HepG2 (cell line): ENCODE data around the gene ZNF804B. TPM values are rescaled to one million over a fixed set of nuclear protein-coding genes. Genes with fewer than 3 reads are reported as not detected.

Source experiments
- ATAC-seq: fragments of 200-7000 bp; cut with Tn5 transposase; 3 replicates; pipeline ENCODE4 v1.9.1; 2020; ENCODE audit warnings: mild to moderate bottlenecking, moderate library complexity
- BruUV-seq: library from RNA; stranded (reverse); fragments of 400-500 nt; replicated peaks from 2 replicates; lab custom pipeline; 2021; lab: Mats Ljungman, UMichigan
- CTCF ChIA-PET: fragments of 300-600 bp; formaldehyde crosslinking; extraction: SDS; loops from one replicate; lab custom pipeline; 2021; ENCODE audit warnings: low total read pairs, inconsistent platforms, low intra/inter-chr PET ratio; lab: Yijun Ruan, JAX
- POLR2A ChIA-PET: fragments of 350-600 bp; sonication (Branson Sonifier 250); formaldehyde crosslinking; loops from one replicate; lab custom pipeline; 2020; ENCODE audit warnings: antibody characterized with exemption, inconsistent platforms; lab: Yijun Ruan, JAX
- DNase-seq: peaks from one replicate; pipeline ENCODE4 v3.0.0-alpha.2; 2015; ENCODE audit warnings: low spot score
- FAIRE-seq: peaks from 3 replicates; lab custom pipeline; 2011; peaks lifted over from hg19 to GRCh38; lab: Jason Lieb, UNC
- H2AFZ ChIP-seq: one replicate; pipeline ENCODE4 v1.6.1; 2011; ENCODE audit warnings: low read length, inconsistent platforms
- H3K27ac ChIP-seq: fragments of 300-600 bp; 3 replicates; pipeline ENCODE4 v1.8.0; 2011; ENCODE audit warnings: mixed run types, mild to moderate bottlenecking, mixed read lengths, low read length, inconsistent platforms; ENCODE audit not compliant: insufficient read depth; ENCODE audit errors: extremely low read length
- H3K27me3 ChIP-seq, 2 experiments: fragments of 200-600 bp in 1 of 2; 2 replicates in 1 of 2; 3 replicates in 1 of 2; pipeline versions ENCODE4 v1.6.0 to v1.8.0; 2011; ENCODE audit warnings: low read length in 2 of 2, mild to moderate bottlenecking in 2 of 2, moderate library complexity in 2 of 2, inconsistent platforms in 1 of 2; ENCODE audit not compliant: insufficient read depth in 2 of 2, control insufficient read depth in 1 of 2
- H3K36me3 ChIP-seq, 2 experiments: fragments of 200-600 bp in 1 of 2; replicated peaks in 1 of 2; 2 replicates in 1 of 2; 3 replicates in 1 of 2; pipeline versions ENCODE4 v1.5.1 to v1.8.0; 2011; ENCODE audit warnings: low read length in 2 of 2, inconsistent platforms in 1 of 2; ENCODE audit not compliant: insufficient read depth in 2 of 2, control insufficient read depth in 1 of 2
- H3K4me1 ChIP-seq: 2 replicates; pipeline ENCODE4 v1.5.1; 2012; ENCODE audit warnings: low read length, inconsistent platforms; ENCODE audit not compliant: insufficient read depth
- H3K4me2 ChIP-seq: 2 replicates; pipeline ENCODE4 v1.6.0; 2011; ENCODE audit warnings: low read depth, low read length, inconsistent platforms
- H3K4me3 ChIP-seq, 3 experiments: fragments of 200-600 bp in 1 of 3; sonication (generic), shearing (Covaris generic) in 1 of 3; replicated peaks in 1 of 3; 2 replicates each; pipeline ENCODE4 v1.5.1; 2011 to 2016; ENCODE audit warnings: low read length in 3 of 3, inconsistent platforms in 2 of 3, low read depth in 2 of 3, mild to moderate bottlenecking in 2 of 3, control low read depth in 1 of 3, mixed read lengths in 1 of 3; ENCODE audit not compliant: insufficient read depth in 1 of 3
- H3K79me2 ChIP-seq: one replicate; pipeline ENCODE4 v1.6.1; 2011; ENCODE audit warnings: low read length, inconsistent platforms; ENCODE audit not compliant: insufficient read depth
- H3K9ac ChIP-seq: 2 replicates; pipeline ENCODE4 v1.6.0; 2011; ENCODE audit warnings: mild to moderate bottlenecking, low read depth, low read length, inconsistent platforms; ENCODE audit not compliant: insufficient read depth
- H3K9me3 ChIP-seq: 2 replicates; pipeline ENCODE4 v1.5.1; 2012; ENCODE audit warnings: mild to moderate bottlenecking, low read length
- H4K20me1 ChIP-seq: 2 replicates; pipeline ENCODE4 v1.6.0; 2011; ENCODE audit warnings: inconsistent platforms, mild to moderate bottlenecking, low read length, moderate library complexity; ENCODE audit not compliant: insufficient read depth
- BCL6 ChIP-seq: IDR thresholded peaks from 2 replicates; pipeline ENCODE4 v1.6.1; 2016; ENCODE audit warnings: missing genetic modification reagents, missing compliant biosample characterization
- GATAD2A ChIP-seq: IDR thresholded peaks from 2 replicates; pipeline ENCODE4 v1.6.1; 2016
- ISX ChIP-seq: sonication (generic); formaldehyde crosslinking; conservative IDR thresholded peaks from 2 replicates; pipeline ENCODE4 v1.5.0; 2020; ENCODE audit warnings: missing genetic modification reagents
- MXD4 ChIP-seq: IDR thresholded peaks from 2 replicates; pipeline ENCODE4 v1.6.1; 2016; ENCODE audit warnings: mild to moderate bottlenecking, missing biosample characterization, missing genetic modification reagents
- NCOR1 ChIP-seq: fragments of 200-600 bp; sonication (generic); IDR thresholded peaks from 2 replicates; pipeline ENCODE4 v1.7.0; 2017; ENCODE audit warnings: antibody characterized with exemption, low read length, borderline replicate concordance
- NR2F2 ChIP-seq: IDR thresholded peaks from 2 replicates; pipeline ENCODE4 v1.6.1; 2012; ENCODE audit warnings: low read depth, inconsistent platforms, borderline replicate concordance
- TBX3 ChIP-seq: fragments of 450-650 bp; IDR thresholded peaks from 2 replicates; pipeline ENCODE4 v1.6.1; 2017; ENCODE audit warnings: antibody characterized with exemption, mild to moderate bottlenecking, inconsistent platforms, borderline replicate concordance
- TP53 ChIP-seq: sonication (generic); formaldehyde crosslinking; conservative IDR thresholded peaks from 2 replicates; pipeline ENCODE4 v1.4.0; 2020; ENCODE audit warnings: missing genetic modification reagents
- ZC3H13 ChIP-seq: sonication (generic); formaldehyde crosslinking; IDR thresholded peaks from 2 replicates; pipeline ENCODE4 v1.8.1; 2023; ENCODE audit warnings: mild to moderate bottlenecking, missing genetic modification reagents, moderate library complexity
- ZNF740 ChIP-seq: sonication (generic); formaldehyde crosslinking; IDR thresholded peaks from 2 replicates; pipeline ENCODE4 v1.4.0; 2020; ENCODE audit warnings: missing genetic modification reagents
- WGBS: methylation state at CpG from one replicate; pipeline ENCODE4 v1.1.6; 2017; ENCODE audit warnings: low lambda C conversion rate; 5-methylcytosine and 5-hydroxymethylcytosine counted together
- in situ Hi-C: cut with HindIII; loops from 2 replicates; pipeline ENCODE4 v1.10.0; 2017; ENCODE audit warnings: low pct_unique_long_range_greater_than_20kb; ENCODE audit not compliant: extremely low pct_ligation_motif_present
- intact Hi-C: fragments of 100-400 bp; cut with micrococcal nuclease; formaldehyde crosslinking; loops from one replicate; pipeline ENCODE4 v1.10.0; 2022; ENCODE audit not compliant: unreplicated experiment
- polyA plus RNA-seq, 8 experiments: library from polyadenylated mRNA; depleted of rRNA in 3 of 8; stranded (reverse) in 7 of 8; unstranded in 1 of 8; fragments of >200 nt; fragmentation: Illumina TruSeq in 4 of 8; extraction: Trizol in 4 of 8; gene quantifications; 2 replicates each; pipeline versions ENCODE4 v1.2.1 to v1.2.3, GENCODE V29; 2011 to 2016; ENCODE audit warnings: low read depth in 4 of 8, missing spikeins in 1 of 8, mixed read lengths in 1 of 8; ENCODE audit not compliant: insufficient read depth in 1 of 8
- total RNA-seq, 5 experiments: library from RNA; depleted of rRNA; stranded (reverse); fragments of >200 nt; fragmentation: Illumina TruSeq; extraction: Trizol; gene quantifications; 2 replicates each; pipeline ENCODE4 v1.2.3, GENCODE V29; 2016; ENCODE audit warnings: low read depth in 1 of 5

ZNF804B gene
- total and polyA plus RNA-seq, 2 of the 13 experiments (the other 11 are each of a cell fraction or from before 2014, with no cell fraction given) = not detected

GRCh38 chr7:88845091-88845490, 85.6 kb downstream of the ZNF804B start:
- H3K4me1 ChIP-seq = no peaks in the 10 kb centered on the region
- POLR2A ChIA-PET = no interaction called here
- no peaks in the 10 kb centered on the region for H3K27me3 ChIP-seq
- no peaks in the 10 kb centered on the region for H3K9me3 ChIP-seq
- CTCF ChIA-PET = no interaction called here
- ATAC-seq = no peak
- WGBS = 91% methylated on average over 12 of the region's 12 CpGs
- H3K36me3 ChIP-seq = no peaks in the 10 kb centered on the region
- TF ChIP-seq ZNF740 = no peak
- no peak for TF ChIP-seq TP53
- TF ChIP-seq BCL6 = no peak
- TF ChIP-seq ZC3H13 (CRISPR knock-in tag) = no peak
- no peak for TF ChIP-seq NCOR1
- no peak for TF ChIP-seq ISX (CRISPR knock-in tag)
- TF ChIP-seq TBX3 = no peak
- TF ChIP-seq MXD4 = no peak
- no peak for TF ChIP-seq GATAD2A (CRISPR knock-in tag)
- no peaks in the 10 kb centered on the region for H4K20me1 ChIP-seq
- H2AFZ ChIP-seq = no peak overlapping the region
- no peaks in the 10 kb centered on the region for H3K79me2 ChIP-seq
- H3K4me3 ChIP-seq = no peak overlapping the region
- no peak overlapping the region for H3K27ac ChIP-seq
- BruUV-seq = no TSS peak
- intact Hi-C loops = no loop called here
- FAIRE-seq = no peak
- DNase-seq = no peak
- no peak overlapping the region for H3K9ac ChIP-seq
- H3K4me2 ChIP-seq = no peak overlapping the region
- in situ Hi-C loops = loop anchor here (25.0 kb wide), 1 partner anchor 608 kb away; no protein-coding TSS in a partner anchor

GRCh38 chr7:88851220-88851619, 91.7 kb downstream of the ZNF804B start:
- no peak for ATAC-seq
- intact Hi-C loops (no loop called here), in situ Hi-C loops (no loop called here)
- H3K9ac ChIP-seq = no peak overlapping the region
- POLR2A ChIA-PET = no interaction called here
- no peak overlapping the region for H3K4me3 ChIP-seq
- no peaks in the 10 kb centered on the region for H3K4me1 ChIP-seq
- 0% methylated on average over 1 of the region's 1 CpG for WGBS
- CTCF ChIA-PET = no interaction called here
- no peaks in the 10 kb centered on the region for H4K20me1 ChIP-seq
- H3K9me3 ChIP-seq = no peaks in the 10 kb centered on the region
- no peak for DNase-seq
- no peaks in the 10 kb centered on the region for H3K27me3 ChIP-seq
- H2AFZ ChIP-seq = no peak overlapping the region
- no peak overlapping the region for H3K4me2 ChIP-seq
- H3K27ac ChIP-seq = no peak overlapping the region
- no peak for FAIRE-seq
- BruUV-seq = no TSS peak
- H3K36me3 ChIP-seq = no peaks in the 10 kb centered on the region
- H3K79me2 ChIP-seq = no peaks in the 10 kb centered on the region
- no peak for TF ChIP-seq NR2F2
- TF ChIP-seq, all 625 proteins: peak for 0
